Activated naive CD8-positive, alpha-beta T cell (primary cell): ENCODE data around the gene C19orf67.

Experiments
- H3K27ac Mint-ChIP-seq: one replicate; pipeline ENCODE4 v1.8.0; 2021; ENCODE audit warnings: mixed read lengths
- H3K27me3 Mint-ChIP-seq: one replicate; pipeline ENCODE4 v1.8.0; 2021; ENCODE audit warnings: mixed read lengths
- H3K36me3 Mint-ChIP-seq: one replicate; pipeline ENCODE4 v1.8.0; 2021; ENCODE audit warnings: mixed read lengths
- H3K4me1 Mint-ChIP-seq: one replicate; pipeline ENCODE4 v1.8.0; 2021; ENCODE audit warnings: low read depth, mixed read lengths
- H3K4me3 Mint-ChIP-seq: one replicate; pipeline ENCODE4 v1.8.0; 2021; ENCODE audit warnings: mild to moderate bottlenecking, mixed read lengths
- H3K9me3 Mint-ChIP-seq: one replicate; pipeline ENCODE4 v1.8.0; 2021; ENCODE audit warnings: low read depth, mixed read lengths

C19orf67 gene

DNA sequence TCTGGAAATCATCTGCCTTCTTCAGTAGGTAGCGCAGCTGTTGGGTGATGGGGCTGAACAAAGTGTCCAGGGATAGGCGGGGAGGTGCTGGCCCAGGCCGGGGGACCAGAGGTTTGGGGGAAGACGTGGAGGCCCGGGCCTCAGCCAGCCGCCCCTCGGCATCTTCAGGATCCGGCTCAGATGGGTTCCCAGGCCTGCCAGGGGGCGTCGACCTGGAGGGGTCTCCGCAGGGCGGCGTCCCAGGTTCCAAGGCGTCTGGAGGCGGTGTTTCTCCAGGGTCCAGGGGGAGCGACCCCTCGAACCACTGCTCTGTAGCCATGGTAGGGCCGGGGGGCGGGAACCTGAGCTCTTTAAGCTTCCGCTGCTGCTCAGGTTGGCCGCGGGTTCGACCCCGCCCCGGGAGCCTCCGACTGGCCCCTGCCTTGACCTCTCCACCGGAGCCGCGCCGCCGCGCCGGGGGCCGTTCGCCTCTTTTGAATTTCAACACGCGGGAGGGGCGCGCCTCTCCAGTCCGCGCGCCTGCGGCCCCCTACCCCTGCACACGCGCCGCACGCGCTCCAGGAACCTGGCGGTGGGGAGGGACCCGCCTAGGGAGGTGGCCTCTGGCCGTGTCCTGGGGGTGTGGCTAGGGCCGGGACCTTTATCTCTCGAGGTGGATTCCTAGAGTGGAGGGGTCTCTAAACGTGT, at the start of gene C19orf67:
TSS of gene C19orf67 (minus strand) at position 475 of the 687 bp plus-strand sequence. CDS start at position 319, 156 bp downstream.
- Mint-ChIP-seq H3K27ac (no peak within 1 kb of the TSS), H3K27me3 (no peaks in the 10 kb centered on the region), H3K4me1 (peaks cover 21% of the 10 kb centered on the region), H3K4me3 (no peak within 1 kb of the TSS), H3K36me3 (peaks cover 4% of the 10 kb centered on the region), H3K9me3 (no peaks in the 10 kb centered on the region)

DNA sequence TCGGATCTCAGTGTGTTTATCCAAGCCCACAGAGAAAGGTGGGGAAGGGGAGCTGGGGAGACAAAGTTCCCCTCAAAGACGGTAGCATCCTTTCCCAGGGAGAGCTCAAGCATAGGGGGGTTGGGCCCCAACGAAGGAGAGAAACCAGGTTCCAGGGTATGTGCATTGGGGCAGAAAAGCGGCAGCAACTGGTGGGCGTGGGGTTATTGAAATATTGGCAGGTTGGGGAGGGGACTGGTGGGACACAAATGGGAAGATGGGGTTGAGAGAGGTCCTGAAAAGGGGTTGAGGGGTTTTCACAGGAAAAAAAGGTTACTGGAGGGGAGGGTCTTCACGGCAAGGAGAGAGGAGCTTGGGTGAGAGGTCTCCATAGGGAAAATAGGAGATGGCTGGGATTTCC, 49.8 kb upstream of the C19orf67 start:
- Mint-ChIP-seq H3K4me1 (peaks cover 22% of the 10 kb centered on the region), H3K27me3 (no peaks in the 10 kb centered on the region), H3K9me3 (no peaks in the 10 kb centered on the region), H3K27ac (peak overlapping the region; percentile 70), H3K36me3 (no peaks in the 10 kb centered on the region), H3K4me3 (peak overlapping the region; percentile 89)

DNA sequence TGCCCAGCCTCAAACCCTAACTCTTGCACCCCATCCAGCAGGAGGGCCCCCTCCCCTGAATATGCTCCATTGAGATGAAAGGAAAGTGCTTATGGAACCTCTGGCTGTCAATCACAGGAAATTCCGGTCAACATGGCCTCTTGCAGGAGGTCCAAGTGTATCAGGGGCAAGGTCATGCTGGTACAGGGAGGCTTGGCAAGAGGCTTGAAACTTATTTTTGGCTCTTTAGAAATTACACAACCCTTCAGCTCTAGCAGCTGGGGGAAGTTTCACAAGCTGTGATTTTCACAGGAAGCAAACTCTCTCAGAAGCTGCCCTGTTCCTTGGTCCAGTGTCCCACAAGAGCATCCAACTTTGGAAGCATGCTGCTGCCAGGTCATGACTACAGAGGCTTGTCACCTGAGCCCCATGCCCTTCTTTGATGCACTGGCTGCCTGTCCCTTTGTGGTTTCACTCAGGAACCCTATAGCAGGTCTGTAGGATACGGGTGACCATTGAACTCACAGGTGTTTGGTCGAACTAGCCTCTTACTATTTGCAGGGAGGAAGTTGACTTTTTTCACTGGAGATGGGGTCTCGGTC, 42.4 kb upstream of the C19orf67 start:
- Mint-ChIP-seq H3K9me3 (no peaks in the 10 kb centered on the region), H3K27me3 (no peaks in the 10 kb centered on the region), H3K4me3 (no peak overlapping the region)

DNA sequence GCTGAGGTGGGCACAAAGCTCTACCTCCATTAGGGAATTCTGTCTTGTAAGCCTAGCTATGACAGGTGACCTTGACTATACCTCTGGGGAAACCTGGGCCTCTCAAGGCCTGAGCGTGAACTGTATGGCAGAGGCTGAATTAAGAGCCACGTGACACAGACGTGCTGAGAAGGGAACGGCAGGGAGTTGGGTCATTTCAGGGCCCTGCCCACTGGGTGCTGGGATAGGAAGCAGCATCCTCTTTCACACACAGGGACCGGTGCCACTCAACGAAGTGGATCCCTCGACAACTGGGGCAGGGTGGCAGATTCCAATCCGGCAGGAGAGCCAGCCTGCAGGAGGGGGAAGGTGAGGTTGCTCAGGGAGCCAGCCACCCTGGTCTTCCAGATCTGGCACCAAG, 41.6 kb upstream of the C19orf67 start:
- H3K27ac Mint-ChIP-seq, result no peak overlapping the region
- H3K27me3 Mint-ChIP-seq, result no peaks in the 10 kb centered on the region
- no peaks in the 10 kb centered on the region for H3K9me3 Mint-ChIP-seq
- H3K36me3 Mint-ChIP-seq, result no peaks in the 10 kb centered on the region
- no peaks in the 10 kb centered on the region for H3K4me1 Mint-ChIP-seq
- H3K4me3 Mint-ChIP-seq, result no peak overlapping the region

More for the DNA sequence above, 42.4 kb upstream of the C19orf67 start:
- no peak overlapping the region for H3K27ac Mint-ChIP-seq
- no peaks in the 10 kb centered on the region for H3K36me3 Mint-ChIP-seq
- H3K4me1 Mint-ChIP-seq, result no peaks in the 10 kb centered on the region

DNA sequence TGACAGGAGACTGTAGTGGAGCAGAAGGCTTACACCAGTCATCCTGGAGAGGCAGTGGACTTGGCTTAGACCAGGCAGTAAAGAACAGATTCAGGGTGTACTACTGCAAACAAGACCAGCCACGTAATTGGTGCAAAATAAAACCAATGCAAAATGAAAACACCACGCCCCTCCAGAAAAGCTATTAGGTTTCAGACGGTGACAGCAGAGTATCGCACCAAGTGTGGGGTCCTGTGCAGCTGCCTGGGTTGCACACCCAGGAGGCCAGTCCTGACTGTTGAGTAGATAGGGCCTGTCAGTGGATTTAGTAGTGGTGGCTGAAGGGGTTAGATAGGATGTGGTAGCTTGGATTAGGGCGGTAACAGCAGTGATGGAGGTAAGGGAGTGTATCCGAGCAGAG, 37.3 kb upstream of the C19orf67 start:
- Mint-ChIP-seq H3K27me3 (no peaks in the 10 kb centered on the region), H3K4me3 (no peak overlapping the region), H3K27ac (no peak overlapping the region), H3K36me3 (no peaks in the 10 kb centered on the region), H3K9me3 (no peaks in the 10 kb centered on the region), H3K4me1 (peaks cover 9% of the 10 kb centered on the region)

DNA sequence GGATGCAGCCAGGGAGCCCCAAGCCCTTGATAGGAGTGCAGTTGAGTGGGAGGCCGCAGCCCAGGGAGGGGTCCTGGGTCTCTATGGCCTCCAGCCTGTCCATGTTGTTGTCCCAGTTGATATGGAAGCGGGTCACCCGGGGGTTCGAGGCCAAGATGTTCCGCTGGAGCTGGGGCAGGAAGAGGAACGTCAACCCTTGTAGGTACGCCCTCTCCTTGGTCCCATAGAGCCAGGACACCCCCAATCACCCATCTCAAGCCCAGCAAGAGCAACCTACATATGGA, 34.9 kb upstream of the C19orf67 start:
- Mint-ChIP-seq H3K9me3 (no peaks in the 10 kb centered on the region), H3K27me3 (no peaks in the 10 kb centered on the region), H3K27ac (no peak overlapping the region), H3K36me3 (no peaks in the 10 kb centered on the region), H3K4me3 (no peak overlapping the region), H3K4me1 (peaks cover 22% of the 10 kb centered on the region)

DNA sequence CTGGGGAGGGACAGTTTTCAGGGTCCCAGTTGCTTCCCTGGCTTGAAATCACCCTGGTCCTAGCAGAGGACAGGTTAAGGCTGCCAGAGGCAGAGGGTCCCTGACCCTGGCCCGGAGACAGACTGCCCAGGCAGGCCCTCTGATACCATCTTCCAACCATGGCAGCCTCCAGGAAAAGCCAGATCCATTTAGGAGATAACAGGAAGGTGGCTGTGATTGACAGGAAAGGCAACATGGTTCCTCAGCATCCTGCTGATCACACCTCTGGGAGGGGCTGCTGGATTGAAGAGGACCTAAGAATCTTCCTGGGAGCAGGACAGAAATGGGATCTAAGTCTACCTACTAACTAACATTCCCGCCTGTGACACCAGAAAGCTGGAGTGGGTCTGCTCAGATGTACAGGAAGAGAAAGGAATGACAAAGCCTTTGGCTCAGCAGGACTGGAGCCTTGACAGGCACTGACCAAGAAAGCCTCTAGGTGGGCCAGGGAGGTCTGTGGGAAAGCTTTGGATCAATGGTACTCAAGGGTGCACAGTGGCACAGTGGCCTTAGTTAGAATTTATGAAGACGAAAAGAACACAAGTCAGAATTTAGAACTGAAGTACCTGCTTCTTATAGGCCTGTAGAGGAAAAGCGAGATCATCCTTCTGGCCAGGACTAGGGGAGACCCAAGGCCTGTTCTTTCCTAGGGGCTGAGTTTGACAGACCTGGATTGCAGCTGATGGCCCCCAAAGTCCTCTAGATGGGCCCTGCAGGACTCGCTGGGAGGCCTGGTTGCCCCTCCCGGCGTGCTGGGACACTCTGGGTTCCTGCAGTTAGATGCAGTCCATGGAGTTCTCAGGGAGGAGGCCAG, 34.3 kb upstream of the C19orf67 start:
- Mint-ChIP-seq H3K9me3 (no peaks in the 10 kb centered on the region), H3K27me3 (no peaks in the 10 kb centered on the region), H3K36me3 (no peaks in the 10 kb centered on the region), H3K4me3 (no peak overlapping the region), H3K27ac (no peak overlapping the region), H3K4me1 (peaks cover 25% of the 10 kb centered on the region)

DNA sequence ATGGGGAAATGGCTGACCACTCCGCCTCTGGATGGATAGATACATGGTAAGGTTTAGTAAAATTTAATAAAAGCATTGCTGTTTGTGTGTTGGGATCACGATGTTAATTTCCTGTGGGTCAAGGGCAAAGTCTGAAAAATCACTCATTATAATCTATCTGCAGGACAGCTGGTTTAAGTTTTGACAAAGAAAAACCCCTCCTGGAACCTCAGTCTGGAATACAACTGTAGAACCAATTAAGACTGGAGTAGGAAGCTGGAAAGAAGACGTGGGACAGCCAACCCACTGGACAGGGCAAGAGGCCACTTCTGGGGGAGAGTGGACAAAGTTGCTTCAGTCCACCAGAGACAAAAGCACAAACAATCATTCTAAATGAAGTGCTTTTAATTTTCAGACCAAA, 33.6 kb upstream of the C19orf67 start:
- H3K27ac Mint-ChIP-seq, result peak overlapping the region; percentile 92

DNA sequence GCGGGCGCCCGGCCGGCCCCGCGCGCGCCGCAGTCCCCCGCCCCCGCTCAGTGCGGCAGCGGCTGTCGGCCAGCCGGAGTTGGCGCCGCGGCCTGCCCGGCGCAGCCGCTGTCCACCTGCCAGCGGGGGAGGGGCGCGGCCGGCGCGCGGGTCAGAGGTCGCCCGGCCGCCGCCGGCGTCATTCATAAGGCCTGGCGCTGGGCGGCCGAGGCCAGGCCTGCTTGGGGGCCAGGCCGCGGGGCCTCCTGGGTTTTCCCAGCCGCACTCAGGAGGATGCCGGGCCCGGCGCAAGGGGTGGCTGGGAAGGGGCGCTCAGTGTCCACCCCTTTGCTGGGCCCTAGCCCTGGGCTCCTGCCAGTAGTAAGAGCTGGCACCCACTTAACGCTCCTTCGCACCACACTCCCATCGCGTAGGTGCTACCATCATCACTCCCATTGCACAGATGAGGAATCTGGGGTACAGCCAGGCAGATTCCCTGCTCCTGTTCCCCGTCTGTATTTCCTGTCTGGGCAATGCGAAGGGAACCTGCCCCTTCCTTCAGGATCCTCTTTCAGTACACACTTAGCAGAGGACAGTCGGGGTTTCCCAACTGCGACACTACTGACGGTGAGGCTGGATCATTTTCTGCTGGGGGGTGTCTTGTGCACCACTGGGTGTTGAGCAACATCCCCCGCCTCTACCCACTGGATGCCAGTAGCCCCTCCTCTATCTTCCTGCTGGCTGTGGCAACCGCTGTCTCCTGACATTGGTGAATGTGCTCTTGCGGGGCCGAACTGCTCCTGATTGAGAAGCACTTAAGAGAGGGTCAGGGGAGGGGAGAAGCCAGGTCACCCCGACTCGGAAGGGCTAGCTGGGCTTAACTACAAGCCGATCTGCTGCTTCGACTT, 32.8 kb upstream of the C19orf67 start:
- H3K27ac Mint-ChIP-seq, result peak overlapping the region; percentile 92
- no peaks in the 10 kb centered on the region for H3K9me3 Mint-ChIP-seq

More for the DNA sequence above, 33.6 kb upstream of the C19orf67 start:
- Mint-ChIP-seq H3K36me3 (no peaks in the 10 kb centered on the region), H3K9me3 (no peaks in the 10 kb centered on the region), H3K27me3 (no peaks in the 10 kb centered on the region), H3K4me3 (peak overlapping the region; percentile 95), H3K4me1 (peaks cover 29% of the 10 kb centered on the region)

DNA sequence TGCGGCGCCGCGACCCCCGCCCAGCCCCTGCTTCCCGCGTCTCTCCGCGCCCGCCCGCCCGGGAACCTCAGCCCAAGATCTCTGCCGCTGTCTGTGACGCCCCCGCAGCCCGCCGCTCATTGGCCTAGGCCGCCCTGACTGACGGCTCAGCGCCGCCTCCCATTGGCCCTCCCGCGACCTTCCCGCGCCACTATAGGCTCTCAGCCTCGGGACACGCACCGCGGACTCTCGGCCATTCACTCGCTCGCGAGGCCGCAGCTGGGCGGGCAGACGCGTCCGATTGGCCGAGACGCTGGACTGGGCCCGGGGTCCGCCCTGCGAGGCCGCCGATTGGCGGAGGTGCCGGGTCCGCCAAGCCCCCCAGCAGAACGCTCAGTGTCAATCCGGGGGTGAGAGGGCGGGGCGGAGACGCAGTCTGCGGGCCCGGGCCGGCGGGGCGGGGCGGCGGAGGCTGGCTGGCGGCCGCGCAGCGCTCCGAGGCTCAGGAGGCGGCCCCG, 32.1 kb upstream of the C19orf67 start, which contains the start of gene PRKACA:
TSS of gene PRKACA (minus strand) at position 95 of the 497 bp plus-strand sequence. CDS start 215 bp downstream, outside the sequence.
- H3K9me3 Mint-ChIP-seq, result no peaks in the 10 kb centered on the region

More for the DNA sequence above, 32.8 kb upstream of the C19orf67 start:
- Mint-ChIP-seq H3K36me3 (no peaks in the 10 kb centered on the region), H3K4me1 (peaks cover 34% of the 10 kb centered on the region), H3K27me3 (no peaks in the 10 kb centered on the region), H3K4me3 (peak overlapping the region; percentile 95)

DNA sequence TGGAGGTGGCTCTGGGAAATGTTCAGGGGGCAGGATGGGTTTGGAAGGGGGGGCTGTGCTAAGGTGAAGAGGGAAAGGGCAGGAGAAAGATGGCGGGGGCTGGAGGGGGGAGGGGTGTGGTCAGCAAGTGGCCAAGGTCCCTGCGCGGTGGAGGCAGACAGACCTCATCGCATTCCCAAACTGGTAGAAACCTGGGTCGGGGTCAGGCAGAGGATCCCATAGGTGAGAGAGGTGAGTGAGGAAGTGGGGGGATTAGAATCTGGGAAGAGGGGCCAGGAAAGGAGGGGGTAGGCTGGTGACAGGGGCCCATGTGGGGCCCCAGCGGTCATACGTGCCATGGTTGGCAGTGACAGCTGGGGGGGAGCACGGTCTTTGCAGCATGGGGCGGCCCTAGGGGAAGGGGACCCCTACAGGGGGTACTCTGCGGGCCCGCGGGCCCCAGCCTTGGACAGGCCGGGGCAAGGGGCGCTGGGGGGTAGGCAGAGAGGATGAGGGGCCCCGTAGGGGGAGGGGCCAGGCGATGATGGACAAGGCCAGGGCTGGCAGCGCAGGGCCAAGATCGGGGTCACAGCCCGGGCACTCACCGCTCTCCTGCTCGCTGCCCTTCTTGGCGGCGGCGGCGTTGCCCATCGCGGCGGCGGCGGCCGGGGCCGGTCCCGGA, 31.5 kb upstream of the C19orf67 start:
- H3K4me1 Mint-ChIP-seq, result peaks cover 43% of the 10 kb centered on the region

More for the DNA sequence above, 32.1 kb upstream of the C19orf67 start, which contains the start of gene PRKACA:
- no peaks in the 10 kb centered on the region for H3K27me3 Mint-ChIP-seq
- no peaks in the 10 kb centered on the region for H3K36me3 Mint-ChIP-seq
- H3K4me1 Mint-ChIP-seq, result peaks cover 38% of the 10 kb centered on the region
- H3K27ac Mint-ChIP-seq, result peak within 1 kb of the TSS; percentile 92
- peak within 1 kb of the TSS; percentile 95 for H3K4me3 Mint-ChIP-seq

DNA sequence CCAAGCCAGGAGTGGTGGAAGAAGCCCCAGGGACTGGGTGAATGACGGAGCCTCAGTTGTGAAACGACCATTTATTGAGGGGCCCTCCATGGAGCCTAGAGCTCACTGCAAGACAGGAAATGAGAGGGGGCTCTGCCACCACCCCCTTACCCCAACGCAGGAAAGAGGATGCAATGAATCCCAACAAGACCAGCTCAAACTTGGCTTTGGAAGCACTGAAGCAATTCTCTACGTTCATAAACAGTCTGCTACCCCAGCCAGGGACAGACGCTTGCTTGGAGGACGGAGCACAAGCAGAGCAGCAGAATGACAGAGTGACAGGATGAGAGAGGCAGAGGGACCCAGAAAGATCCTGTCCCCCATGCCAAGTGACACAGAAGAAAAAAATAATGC, 30.9 kb upstream of the C19orf67 start:
- H3K9me3 Mint-ChIP-seq, result no peaks in the 10 kb centered on the region
- H3K4me3 Mint-ChIP-seq, result peak overlapping the region; percentile 95
- peaks cover 46% of the 10 kb centered on the region for H3K4me1 Mint-ChIP-seq
- H3K36me3 Mint-ChIP-seq, result no peaks in the 10 kb centered on the region
- H3K27ac Mint-ChIP-seq, result peak overlapping the region; percentile 85
- H3K27me3 Mint-ChIP-seq, result no peaks in the 10 kb centered on the region

More for the DNA sequence above, 31.5 kb upstream of the C19orf67 start:
- H3K27ac Mint-ChIP-seq, result peak overlapping the region; percentile 85
- H3K9me3 Mint-ChIP-seq, result no peaks in the 10 kb centered on the region
- peak overlapping the region; percentile 95 for H3K4me3 Mint-ChIP-seq
- no peaks in the 10 kb centered on the region for H3K36me3 Mint-ChIP-seq
- no peaks in the 10 kb centered on the region for H3K27me3 Mint-ChIP-seq

DNA sequence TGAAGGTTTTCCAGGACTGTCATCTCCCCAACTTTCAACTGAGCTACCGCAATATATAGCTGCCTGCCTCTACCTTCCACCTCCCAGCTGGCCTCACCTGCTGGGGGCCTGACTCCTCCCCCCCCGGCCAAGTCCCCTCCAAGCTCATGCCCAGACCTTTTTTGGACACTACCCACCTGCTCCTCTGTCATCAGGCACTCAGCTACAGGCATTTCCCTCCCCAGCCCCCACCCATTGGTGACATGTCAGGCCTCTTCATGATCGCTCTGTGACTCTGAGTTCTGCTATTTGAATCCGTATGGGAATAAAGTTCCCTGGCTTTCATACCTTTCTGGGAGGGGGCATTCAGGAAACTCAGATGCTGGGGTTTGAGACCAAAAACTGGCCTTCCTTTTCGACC, 30.2 kb upstream of the C19orf67 start:
- Mint-ChIP-seq H3K9me3 (no peaks in the 10 kb centered on the region), H3K4me3 (peak overlapping the region; percentile 95), H3K36me3 (no peaks in the 10 kb centered on the region), H3K27me3 (no peaks in the 10 kb centered on the region), H3K4me1 (peaks cover 49% of the 10 kb centered on the region), H3K27ac (no peak overlapping the region)

DNA sequence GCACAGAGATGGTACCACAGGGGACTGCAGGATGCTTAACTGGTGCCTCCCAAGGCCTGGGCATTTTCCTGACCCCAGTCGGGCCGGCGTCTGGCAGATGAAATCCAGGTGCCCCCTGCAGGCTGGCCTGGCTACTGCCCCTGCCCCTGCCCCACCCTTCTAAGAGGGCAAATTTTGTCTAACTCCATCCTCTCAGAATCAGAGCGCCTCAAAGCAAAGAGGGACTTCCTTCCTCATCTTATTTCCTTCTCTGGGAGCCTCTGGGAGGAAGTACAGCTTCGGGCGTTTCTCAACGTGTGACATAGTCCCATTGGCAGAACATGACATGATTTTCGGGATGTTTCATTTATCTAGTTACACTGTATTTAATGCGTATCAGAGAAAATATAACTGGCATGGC, 29.3 kb upstream of the C19orf67 start:
- H3K27ac Mint-ChIP-seq, result no peak overlapping the region
- H3K27me3 Mint-ChIP-seq, result no peaks in the 10 kb centered on the region
- no peaks in the 10 kb centered on the region for H3K9me3 Mint-ChIP-seq
- H3K4me1 Mint-ChIP-seq, result peaks cover 52% of the 10 kb centered on the region
- H3K36me3 Mint-ChIP-seq, result no peaks in the 10 kb centered on the region
- no peak overlapping the region for H3K4me3 Mint-ChIP-seq
